Stimulated activated CD4-positive, alpha-beta T cell treated with anti-CD3 and anti-CD28 coated beads, Interleukin-2, amount 100 ng/mL, for 4 hours (primary cell): Measurements from ENCODE around the gene CCDC171.

Experiments used
- DNase-seq: peaks from one replicate; pipeline ENCODE4 v3.0.0-alpha.2; 2020; ENCODE audit warnings: low read depth

CCDC171 gene

GRCh38 chr9:15882883-15883282, 330.0 kb downstream of the CCDC171 start:
- no peak for DNase-seq

DNA sequence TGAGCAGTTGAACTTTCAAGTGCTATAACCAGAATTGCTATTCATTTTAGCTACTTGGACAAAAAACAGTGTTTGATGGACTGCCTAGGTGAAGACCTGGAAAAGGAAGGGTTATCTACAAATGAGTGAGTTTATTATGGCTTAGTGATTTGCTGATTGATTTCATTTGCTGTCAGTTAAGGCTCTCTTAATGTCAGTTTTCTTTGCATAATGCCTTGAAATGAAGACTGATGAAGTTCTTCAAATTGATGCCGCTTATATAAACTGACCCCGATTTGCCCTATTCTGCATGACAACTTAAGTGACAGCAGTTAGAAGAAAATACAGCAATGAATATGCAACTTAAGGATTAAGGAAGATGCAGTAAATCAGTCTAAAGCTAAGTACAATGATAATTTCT, 332.6 kb downstream of the CCDC171 start:
- DNase-seq = no peak

DNA sequence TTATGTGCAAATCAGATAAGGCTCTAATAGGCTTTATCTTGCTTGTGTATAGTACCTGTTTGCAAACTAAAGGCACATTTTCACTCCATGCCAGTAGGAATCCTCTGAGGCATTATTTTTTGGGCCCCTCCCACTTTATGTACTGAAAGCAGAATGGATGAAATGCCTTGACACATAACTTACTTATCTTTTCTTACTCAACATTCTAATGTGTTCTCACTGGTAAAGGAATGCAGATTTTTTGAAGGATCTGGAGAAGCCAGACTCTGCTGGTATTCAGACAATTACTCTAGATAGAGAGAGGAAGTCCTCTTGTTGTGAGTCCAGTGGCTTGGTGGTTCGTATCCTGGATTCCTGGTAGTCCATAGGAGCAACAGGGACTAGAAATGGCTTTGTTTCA, 336.7 kb downstream of the CCDC171 start:
- DNase-seq = no peak

DNA sequence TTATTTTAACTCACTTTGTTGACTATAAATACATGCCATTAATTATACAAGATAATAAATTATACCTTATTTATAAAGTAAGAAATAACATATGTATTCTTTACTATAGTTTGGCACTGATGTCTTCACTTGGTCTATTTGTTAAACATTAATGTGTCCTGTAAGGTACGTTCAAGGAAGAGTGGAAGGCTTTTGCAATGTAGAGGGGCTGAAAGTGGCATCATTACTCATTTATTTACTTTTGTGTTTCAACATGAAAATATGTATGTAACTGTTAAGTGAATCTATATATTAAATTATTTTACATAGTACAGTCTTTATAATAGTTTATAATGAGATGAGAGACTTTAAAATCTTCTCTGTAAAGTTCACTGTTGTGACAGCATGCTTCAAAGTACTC, 348.7 kb downstream of the CCDC171 start:
- DNase-seq = no peak

DNA sequence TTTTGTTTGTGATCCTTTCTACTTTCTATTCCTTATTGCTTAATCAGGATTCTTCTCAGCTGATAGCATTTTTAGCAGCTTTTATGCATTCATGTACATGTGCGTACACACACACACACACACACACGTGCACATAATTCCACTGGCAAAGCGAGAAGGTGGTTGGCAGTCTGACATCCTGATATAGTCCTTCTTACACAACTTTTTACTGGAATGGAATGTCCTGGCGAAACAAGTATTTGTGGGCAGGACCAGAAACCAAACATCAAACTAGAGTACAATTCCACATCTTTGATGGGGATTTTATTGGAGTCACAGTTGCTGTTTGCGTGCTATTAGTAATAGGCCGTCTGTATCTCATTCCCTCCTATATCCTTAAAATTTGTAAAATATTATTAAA, 356.5 kb downstream of the CCDC171 start:
- DNase-seq = no peak

- no peak for DNase-seq
These were observed 362.9 kb downstream of the CCDC171 start for GRCh38 chr9:15915711-15916110.

GRCh38 chr9:15927161-15927560, 374.3 kb downstream of the CCDC171 start:
- DNase-seq = no peak

DNA sequence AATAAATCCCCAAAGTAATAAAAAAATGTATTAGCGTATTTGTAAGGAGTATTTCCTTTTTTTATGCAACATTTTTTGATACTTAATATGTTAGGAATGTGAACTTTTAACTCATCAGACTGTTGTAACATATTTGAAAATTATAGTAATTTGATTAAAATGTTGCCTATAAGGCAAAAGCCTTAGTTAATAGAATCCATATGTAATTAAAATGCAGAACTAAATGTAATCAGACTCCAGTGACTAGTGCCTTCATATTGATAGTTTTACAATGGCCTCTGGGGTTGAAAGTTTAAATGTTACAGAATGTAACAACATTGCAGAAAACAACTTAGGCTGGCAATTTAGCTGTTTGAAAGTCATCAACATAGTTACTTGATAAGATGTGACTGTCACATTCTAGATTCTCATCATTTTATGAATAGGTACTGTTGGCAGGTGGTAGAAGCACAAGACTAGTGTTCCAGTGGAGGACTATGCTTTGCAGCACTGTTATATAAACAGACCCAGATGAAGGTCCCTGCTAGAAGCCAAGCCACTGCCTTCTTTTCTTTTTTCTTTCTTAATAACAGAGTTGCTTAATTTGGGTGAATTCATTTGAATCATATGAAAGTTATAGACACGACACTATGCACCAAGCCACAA, 382.9 kb downstream of the CCDC171 start:
- no peak for DNase-seq

DNA sequence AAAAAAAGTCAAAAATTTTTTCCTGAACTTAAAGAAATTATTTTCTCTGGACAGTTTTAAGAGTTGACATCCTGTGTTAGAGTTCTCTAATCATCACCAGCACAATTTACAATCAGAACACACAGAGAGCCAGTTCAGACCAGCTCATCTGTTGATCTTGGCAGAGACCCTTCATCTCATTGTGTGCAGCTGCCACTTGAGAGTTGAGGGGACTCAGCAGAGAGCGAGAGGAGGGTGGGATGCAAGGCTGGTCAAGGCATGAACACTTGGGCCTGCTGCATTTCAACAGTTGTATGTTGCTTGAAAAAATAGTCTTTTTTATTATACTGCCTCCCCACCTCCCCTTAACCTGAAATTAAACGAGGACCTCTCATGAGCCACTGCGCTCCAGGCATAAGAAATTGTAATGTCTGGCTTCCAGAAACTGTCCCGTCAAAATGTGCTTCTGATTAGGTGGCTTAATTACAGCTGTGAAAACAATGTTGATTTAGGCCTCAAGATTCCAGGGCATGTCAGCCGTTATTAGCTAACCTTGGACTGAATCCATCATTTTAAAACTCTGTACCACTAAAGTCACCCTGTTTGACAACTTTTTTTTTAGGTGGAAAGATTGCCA, 383.6 kb downstream of the CCDC171 start:
- DNase-seq = no peak

DNA sequence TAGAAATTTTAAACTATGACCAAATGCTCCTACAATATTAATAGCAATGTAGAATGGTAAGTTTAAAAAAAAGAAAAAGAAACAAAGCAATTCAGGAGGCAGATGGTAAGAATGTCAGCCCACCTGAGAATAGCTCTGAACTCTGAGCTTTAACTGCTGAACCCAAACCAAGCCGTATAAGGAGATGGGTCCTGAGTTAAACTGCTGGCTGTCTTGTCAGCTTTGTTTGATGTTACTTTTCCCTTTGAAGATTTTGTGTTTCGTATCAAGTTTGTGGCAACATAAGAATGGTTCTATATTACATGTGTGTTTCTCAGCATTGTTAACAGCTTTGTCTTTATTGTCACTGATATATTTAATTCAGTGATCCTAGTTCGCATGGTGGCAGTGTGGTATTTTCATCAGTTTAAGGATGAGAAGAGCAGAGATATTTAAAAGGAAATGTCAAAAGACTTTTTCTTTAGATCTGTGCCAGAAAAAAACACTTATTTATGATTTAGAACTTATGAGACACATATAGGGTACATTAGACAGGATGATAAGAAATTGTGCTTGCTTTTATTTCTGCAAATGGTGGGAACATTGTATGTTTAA, 390.1 kb downstream of the CCDC171 start:
- DNase-seq = no peak

DNA sequence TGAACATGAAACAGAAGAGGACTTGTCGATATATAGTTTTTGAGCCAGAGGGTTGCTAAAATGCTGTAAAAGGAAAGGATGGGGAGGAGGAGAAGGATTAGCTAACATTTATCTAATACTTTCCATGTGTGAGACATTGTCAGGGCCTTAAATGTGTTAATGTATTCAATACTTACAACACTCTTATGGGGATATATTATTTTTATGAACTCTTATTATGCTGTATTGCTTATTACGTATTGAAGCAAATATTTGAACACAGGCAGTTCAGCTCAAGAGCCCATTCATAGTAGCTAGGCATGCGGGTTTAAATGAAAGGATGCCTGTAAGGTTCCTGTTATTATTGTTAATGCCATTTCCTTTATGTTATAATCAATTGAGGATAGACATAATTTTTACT, 391.5 kb downstream of the CCDC171 start:
- no peak for DNase-seq

- DNase-seq = no peak
These were observed 406.8 kb downstream of the CCDC171 start for GRCh38 chr9:15959663-15960062.

GRCh38 chr9:15961217-15961616, 408.4 kb downstream of the CCDC171 start:
- no peak for DNase-seq

DNA sequence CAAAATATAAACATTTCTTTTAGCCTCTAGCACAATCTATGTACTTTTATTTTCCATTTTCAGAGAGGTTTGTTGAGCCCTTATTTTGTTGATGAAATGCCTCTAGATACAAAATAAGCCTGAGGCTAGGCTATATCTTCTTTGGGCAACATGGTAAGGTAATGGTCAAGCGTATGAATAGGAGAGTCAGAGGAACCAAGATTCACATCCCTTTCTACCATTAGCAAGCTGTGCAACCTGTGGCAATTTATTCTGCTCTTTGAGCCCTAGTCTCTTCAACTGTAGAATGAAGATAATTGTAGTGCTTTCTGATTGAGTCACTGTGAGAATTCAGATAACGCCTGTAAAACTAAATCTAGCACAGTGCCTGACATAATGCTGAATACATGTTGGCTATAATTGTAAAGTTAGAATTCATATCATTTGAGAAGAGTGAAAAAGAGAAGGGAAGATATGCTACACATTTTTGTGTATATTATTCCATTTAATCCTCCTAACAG, 412.5 kb downstream of the CCDC171 start:
- no peak for DNase-seq

- DNase-seq = no peak
These were observed 413.6 kb downstream of the CCDC171 start for GRCh38 chr9:15966471-15966870.

GRCh38 chr9:15967068-15967467, 414.2 kb downstream of the CCDC171 start:
- no peak for DNase-seq

GRCh38 chr9:15972760-15973159, 419.9 kb downstream of the CCDC171 start:
- no peak for DNase-seq

GRCh38 chr9:15975101-15975778, 422.4 kb downstream of the CCDC171 start:
- DNase-seq = no peak

DNA sequence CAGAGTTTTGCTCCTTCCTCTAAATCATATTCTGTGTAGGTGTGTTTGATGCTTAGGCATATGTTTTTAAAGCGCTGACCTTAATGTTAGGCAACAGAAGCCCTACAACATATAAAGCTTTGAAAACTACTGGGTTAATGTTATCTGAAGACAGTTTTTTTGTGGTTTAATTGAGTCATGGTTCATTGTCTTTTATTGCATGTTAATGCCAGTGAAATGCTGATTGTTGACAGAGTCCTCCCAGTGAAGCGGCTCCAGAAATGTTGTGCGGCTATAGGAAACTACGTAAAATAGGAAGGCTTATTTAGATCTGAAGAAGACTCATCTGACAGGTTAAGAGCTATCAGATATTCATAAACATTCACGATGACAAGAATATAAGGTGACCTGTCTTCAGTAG, 424.6 kb downstream of the CCDC171 start:
- no peak for DNase-seq

DNA sequence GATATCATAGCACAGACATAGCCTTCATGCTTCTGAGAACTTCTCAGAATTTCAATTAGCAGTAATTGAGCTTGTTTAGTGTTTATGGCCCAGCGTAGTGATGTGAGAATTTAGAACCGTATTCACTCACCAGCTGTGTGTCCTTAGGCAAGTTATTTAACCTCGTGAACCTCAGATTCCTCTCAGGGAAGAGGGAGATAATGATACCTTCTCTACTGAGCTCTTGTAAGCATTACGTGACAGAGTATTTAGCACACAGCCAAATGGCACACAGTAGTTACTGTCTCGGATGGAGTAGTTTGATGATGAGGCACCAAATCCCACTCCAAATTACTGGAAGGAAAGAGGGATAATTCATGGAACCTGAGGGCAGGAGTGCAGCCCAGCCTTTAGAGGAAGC, 429.3 kb downstream of the CCDC171 start:
- DNase-seq = no peak

DNA sequence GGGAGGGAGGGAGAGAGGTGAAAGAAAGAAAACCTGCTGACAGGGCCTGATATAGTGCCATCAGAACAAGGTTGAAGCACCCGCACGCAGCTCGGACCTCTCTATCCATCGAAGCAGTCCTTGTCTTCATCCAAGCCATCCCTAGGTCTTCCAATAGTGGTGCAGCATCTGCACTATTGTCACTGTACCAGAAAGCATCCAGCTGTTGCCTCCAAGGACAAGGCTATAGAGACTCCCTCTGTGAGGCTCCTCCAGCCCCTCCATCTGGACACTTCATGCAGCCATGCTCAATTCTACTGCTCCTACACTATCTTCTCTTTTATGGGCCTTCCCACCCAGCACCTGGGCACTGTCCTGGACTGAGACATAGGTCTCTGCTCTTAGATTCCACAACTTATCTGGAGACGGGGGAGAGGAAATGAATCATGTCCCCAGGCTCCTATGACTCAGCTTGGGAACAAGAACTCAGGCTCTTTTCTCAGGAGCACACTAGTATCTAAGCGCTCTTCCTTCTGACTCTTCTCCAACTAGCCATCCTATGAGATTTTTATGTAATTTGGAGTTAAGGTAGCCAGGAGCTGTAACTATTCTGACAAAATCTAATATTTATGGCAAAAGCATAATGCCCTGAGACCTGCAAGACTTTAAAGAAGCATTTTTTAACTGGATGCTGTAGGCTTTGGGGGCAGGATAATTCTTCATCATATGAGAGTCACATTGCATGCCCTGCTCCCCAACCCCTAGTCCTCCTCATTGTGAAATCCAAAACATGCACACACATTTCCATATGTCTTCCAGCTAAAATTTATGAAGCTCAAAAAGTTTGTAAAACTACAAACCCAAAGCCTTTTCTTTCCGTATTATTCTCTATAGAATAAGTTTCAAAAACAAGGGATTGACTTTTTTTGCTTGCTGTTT, 446.8 kb downstream of the CCDC171 start:
- DNase-seq = no peak

GRCh38 chr9:16000811-16001210, 448.0 kb downstream of the CCDC171 start:
- no peak for DNase-seq
